Panc1 (cell line): ENCODE measurements around the gene GULP1. TPM values are rescaled to one million over a fixed set of nuclear protein-coding genes. Genes with fewer than 3 reads are reported as not detected.

Source experiments
- ATAC-seq: fragments of 200-7000 bp; cut with Tn5 transposase; 2 replicates; pipeline ENCODE4 v1.9.1; 2020; ENCODE audit warnings: mild to moderate bottlenecking, moderate library complexity
- BruUV-seq: library from RNA; stranded (reverse); fragments of 400-500 nt; replicated peaks from 2 replicates; lab custom pipeline; 2021; lab: Mats Ljungman, UMichigan
- CTCF ChIA-PET: fragments of 300-600 bp; sonication (Branson Sonifier 250); formaldehyde crosslinking; loops from one replicate; lab custom pipeline; 2022; ENCODE audit warnings: antibody characterized with exemption; lab: Charles Lee
- POLR2A ChIA-PET: fragments of 300-600 bp; sonication (Branson Sonifier 250); formaldehyde crosslinking; loops from one replicate; lab custom pipeline; 2022; ENCODE audit warnings: antibody characterized with exemption; lab: Charles Lee
- DNase-seq: peaks from one replicate; pipeline ENCODE4 v3.0.0-alpha.2; 2010; ENCODE audit warnings: low read depth, low spot score
- H3K27ac ChIP-seq: 2 replicates; pipeline ENCODE4 v1.5.1; 2011; ENCODE audit warnings: mild to moderate bottlenecking, low read length, inconsistent platforms
- H3K27me3 ChIP-seq: fragments of 200-500 bp; sonication (Bioruptor generic); 2 replicates; pipeline ENCODE4 v1.6.0; 2014; ENCODE audit warnings: low read length, inconsistent platforms; ENCODE audit not compliant: control insufficient read depth, insufficient read depth
- H3K36me3 ChIP-seq: fragments of 200-500 bp; sonication (Bioruptor generic); 2 replicates; pipeline ENCODE4 v1.5.1; 2014; ENCODE audit warnings: inconsistent platforms, mild to moderate bottlenecking, low read length, moderate library complexity; ENCODE audit not compliant: control insufficient read depth, insufficient read depth
- H3K4me1 ChIP-seq: 2 replicates; pipeline ENCODE4 v1.5.1; 2011; ENCODE audit warnings: inconsistent platforms, mild to moderate bottlenecking, low read length, moderate library complexity; ENCODE audit not compliant: control insufficient read depth, insufficient read depth
- H3K4me3 ChIP-seq, 2 experiments: 2 replicates each; pipeline ENCODE4 v1.5.1; 2011 to 2012; ENCODE audit warnings: low read depth in 2 of 2, low read length in 2 of 2, mild to moderate bottlenecking in 2 of 2, inconsistent platforms in 1 of 2, moderate library complexity in 1 of 2
- H3K9me3 ChIP-seq: fragments of 200-500 bp; sonication (Bioruptor generic); 2 replicates; pipeline ENCODE4 v1.5.1; 2014; ENCODE audit warnings: low read depth, mild to moderate bottlenecking, inconsistent platforms, low read length, moderate library complexity; ENCODE audit not compliant: control insufficient read depth, insufficient read depth
- CTCF ChIP-seq: fragments of 450-650 bp; IDR thresholded peaks from 2 replicates; pipeline ENCODE4 v1.5.1; 2017; ENCODE audit warnings: mild to moderate bottlenecking
- POLR2AphosphoS5 ChIP-seq: IDR thresholded peaks from 2 replicates; pipeline ENCODE4 v1.6.1; 2012; ENCODE audit warnings: mild to moderate bottlenecking, low read depth, low read length, moderate library complexity
- REST ChIP-seq, 2 experiments: IDR thresholded peaks; 2 replicates each; pipeline ENCODE4 v1.6.1; 2011 to 2012; ENCODE audit warnings: low read depth in 2 of 2, control low read depth in 1 of 2, low read length in 1 of 2, mild to moderate bottlenecking in 1 of 2, moderate library complexity in 1 of 2; ENCODE audit not compliant: insufficient read depth in 1 of 2
- SIN3A ChIP-seq: IDR thresholded peaks from 2 replicates; pipeline ENCODE4 v1.6.1; 2012; ENCODE audit warnings: low read depth, mild to moderate bottlenecking, low read length, moderate library complexity, borderline replicate concordance; ENCODE audit not compliant: insufficient read depth
- TCF7L2 ChIP-seq: IDR thresholded peaks from 2 replicates; pipeline ENCODE4 v1.6.1; 2011; ENCODE audit warnings: mild to moderate bottlenecking, low read depth, low read length, inconsistent platforms
- in situ Hi-C: cut with HindIII; loops from 2 replicates; pipeline ENCODE4 v1.10.0; 2016; ENCODE audit warnings: low sequenced_read_pairs, low pct_unique_long_range_greater_than_20kb
- intact Hi-C: fragments of 100-400 bp; cut with micrococcal nuclease; formaldehyde crosslinking; loops from one replicate; pipeline ENCODE4 v1.10.0; 2022; ENCODE audit not compliant: unreplicated experiment
- total RNA-seq: library from RNA; stranded (reverse); gene quantifications from one replicate; pipeline ENCODE4 v1.2.1, GENCODE V29; 2021; ENCODE audit not compliant: unreplicated experiment

The GULP1 gene
- total RNA-seq, 1 experiment from 2014 or later, result 51.5 TPM

GRCh38 chr2:188506843-188507242, 215.2 kb downstream of the GULP1 start:
- in situ Hi-C loops, result no loop called here
- no peaks in the 10 kb centered on the region for H3K9me3 ChIP-seq
- H3K27ac ChIP-seq, result no peak overlapping the region
- POLR2A ChIA-PET, result no interaction called here
- intact Hi-C loops, result no loop called here
- CTCF ChIA-PET, result no interaction called here
- ATAC-seq (no peak), DNase-seq (no peak)
- TF ChIP-seq POLR2AphosphoS5, result no peak
- TF ChIP-seq TCF7L2, result no peak
- BruUV-seq, result no TSS peak
- no peak overlapping the region for H3K4me3 ChIP-seq
- H3K27me3 ChIP-seq, result no peaks in the 10 kb centered on the region
- peaks cover 24% of the 10 kb centered on the region; the same call in 1 of the 2 replicates for H3K4me1 ChIP-seq
- H3K36me3 ChIP-seq, result no peaks in the 10 kb centered on the region

GRCh38 chr2:188511346-188511745, 219.7 kb downstream of the GULP1 start:
- DNase-seq, result no peak
- Histone ChIP-seq H3K36me3 (no peaks in the 10 kb centered on the region; the same call in 1 of the 2 replicates), H3K27me3 (no peaks in the 10 kb centered on the region), H3K9me3 (no peaks in the 10 kb centered on the region), H3K27ac (peak overlapping the region; percentile 45; the same call in 1 of the 2 replicates), H3K4me3 (no peak overlapping the region), H3K4me1 (peaks cover 24% of the 10 kb centered on the region; the same call in 1 of the 2 replicates)
- ATAC-seq, result no peak
- no TSS peak for BruUV-seq
- CTCF ChIA-PET, result interaction anchor here (0.6 kb wide), 1 partner anchor 82 kb away, joined by 3 read pairs; no protein-coding TSS in a partner anchor
- TF ChIP-seq REST (IDR thresholded peaks at IDR 0.05; ENCODE audit: insufficient read depth in 1 of 2, low read depth in 2 of 2, low read length in 1 of 2), result no peak
- no peak for TF ChIP-seq TCF7L2
- no peak for TF ChIP-seq POLR2AphosphoS5
- TF ChIP-seq SIN3A, result no peak
- no peak for TF ChIP-seq CTCF
- POLR2A ChIA-PET, result no interaction called here
- intact Hi-C loops (loop anchor here (5.0 kb wide), 3 partner anchors 219 to 929 kb away; partner anchors contain the start of gene GULP1), in situ Hi-C loops (no loop called here)

GRCh38 chr2:188512456-188512855, 220.8 kb downstream of the GULP1 start:
- intact Hi-C loops (loop anchor here (5.0 kb wide), 3 partner anchors 220 to 930 kb away; partner anchors contain the start of gene GULP1), in situ Hi-C loops (no loop called here)
- ChIA-PET POLR2A (no interaction called here), CTCF (interaction anchor here (0.6 kb wide), 2 partner anchors 252 to 913 kb away, joined by 4 to 5 read pairs; no protein-coding TSS in a partner anchor)
- no peaks in the 10 kb centered on the region for H3K9me3 ChIP-seq
- TF ChIP-seq POLR2AphosphoS5 (no peak), CTCF (peak; percentile 57; the same call in 1 of the 2 replicates)
- H3K27me3 ChIP-seq, result no peaks in the 10 kb centered on the region
- DNase-seq (no peak), ATAC-seq (peak; percentile 72; the same call in 1 of the 2 replicates)
- no peaks in the 10 kb centered on the region; the same call in 1 of the 2 replicates for H3K36me3 ChIP-seq
- H3K4me3 ChIP-seq, result no peak overlapping the region
- H3K4me1 ChIP-seq, result peaks cover 21% of the 10 kb centered on the region; the same call in 1 of the 2 replicates
- BruUV-seq, result no TSS peak
- H3K27ac ChIP-seq, result no peak overlapping the region
